Measurements from ENCODE around the gene TOX3. TPM values are rescaled to one million over a fixed set of nuclear protein-coding genes. Genes with fewer than 3 reads are reported as not detected.

Gene TOX3
- total RNA-seq, 1 experiment from 2014 or later, result 16.6 TPM

DNA sequence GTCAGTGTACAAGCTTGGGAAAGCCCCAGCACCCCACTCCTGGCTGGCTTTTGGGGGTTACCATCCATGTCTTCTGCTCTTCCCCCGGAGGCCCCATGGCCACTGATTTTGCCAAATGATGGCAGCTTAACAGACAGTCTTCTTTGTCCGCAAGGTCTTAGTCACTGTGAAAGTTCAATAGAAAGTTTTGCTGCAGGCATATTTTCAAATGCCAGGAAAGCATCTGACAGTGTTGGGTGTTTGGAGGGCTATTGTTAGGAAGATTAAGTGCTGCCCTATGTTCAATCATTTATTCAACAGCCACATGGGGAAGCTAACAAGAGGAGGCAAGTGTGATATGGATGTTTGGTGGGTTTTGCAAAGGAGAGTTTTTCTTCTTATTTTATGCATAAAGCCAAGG is 122.4 kb downstream of the TOX3 start:
- ChIA-PET POLR2A (ENCODE audit: low non-redundant PET) (no interaction called here), CTCF (no interaction called here)
- H3K4me3 ChIP-seq (ENCODE audit: low read depth, low read length, poor library complexity, severe bottlenecking), result no peak overlapping the region
- TF ChIP-seq, protein P1, sequence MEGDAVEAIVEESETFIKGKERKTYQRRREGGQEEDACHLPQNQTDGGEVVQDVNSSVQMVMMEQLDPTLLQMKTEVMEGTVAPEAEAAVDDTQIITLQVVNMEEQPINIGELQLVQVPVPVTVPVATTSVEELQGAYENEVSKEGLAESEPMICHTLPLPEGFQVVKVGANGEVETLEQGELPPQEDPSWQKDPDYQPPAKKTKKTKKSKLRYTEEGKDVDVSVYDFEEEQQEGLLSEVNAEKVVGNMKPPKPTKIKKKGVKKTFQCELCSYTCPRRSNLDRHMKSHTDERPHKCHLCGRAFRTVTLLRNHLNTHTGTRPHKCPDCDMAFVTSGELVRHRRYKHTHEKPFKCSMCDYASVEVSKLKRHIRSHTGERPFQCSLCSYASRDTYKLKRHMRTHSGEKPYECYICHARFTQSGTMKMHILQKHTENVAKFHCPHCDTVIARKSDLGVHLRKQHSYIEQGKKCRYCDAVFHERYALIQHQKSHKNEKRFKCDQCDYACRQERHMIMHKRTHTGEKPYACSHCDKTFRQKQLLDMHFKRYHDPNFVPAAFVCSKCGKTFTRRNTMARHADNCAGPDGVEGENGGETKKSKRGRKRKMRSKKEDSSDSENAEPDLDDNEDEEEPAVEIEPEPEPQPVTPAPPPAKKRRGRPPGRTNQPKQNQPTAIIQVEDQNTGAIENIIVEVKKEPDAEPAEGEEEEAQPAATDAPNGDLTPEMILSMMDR (conservative IDR thresholded peaks at IDR 0.05; ENCODE audit: low read depth, low read length), result no peak
- no peak for TF ChIP-seq EZH2 (IDR thresholded peaks at IDR 0.05; ENCODE audit: borderline replicate concordance, low read depth, low read length, poor library complexity, severe bottlenecking)
- BruUV-seq (replicated peaks), result no TSS peak
- H3K4me1 ChIP-seq (ENCODE audit: insufficient read depth, low read length, poor library complexity, severe bottlenecking), result no peaks in the 10 kb centered on the region
- H3K27me3 ChIP-seq (replicated peaks; ENCODE audit: insufficient read depth, low read depth, low read length, poor library complexity), result no peaks in the 10 kb centered on the region
- H3K27ac ChIP-seq (ENCODE audit: low read depth, low read length, poor library complexity, severe bottlenecking), result no peak overlapping the region
- H3K9me3 ChIP-seq (ENCODE audit: low read depth, low read length, poor library complexity, severe bottlenecking), result no peaks in the 10 kb centered on the region
- intact Hi-C loops (cut with micrococcal nuclease; ENCODE audit: unreplicated experiment), result no loop called here
- no peaks in the 10 kb centered on the region for H3K36me3 ChIP-seq (ENCODE audit: insufficient read depth, low read length, poor library complexity, severe bottlenecking)
- no peak for DNase-seq (ENCODE audit: low spot score)

DNA sequence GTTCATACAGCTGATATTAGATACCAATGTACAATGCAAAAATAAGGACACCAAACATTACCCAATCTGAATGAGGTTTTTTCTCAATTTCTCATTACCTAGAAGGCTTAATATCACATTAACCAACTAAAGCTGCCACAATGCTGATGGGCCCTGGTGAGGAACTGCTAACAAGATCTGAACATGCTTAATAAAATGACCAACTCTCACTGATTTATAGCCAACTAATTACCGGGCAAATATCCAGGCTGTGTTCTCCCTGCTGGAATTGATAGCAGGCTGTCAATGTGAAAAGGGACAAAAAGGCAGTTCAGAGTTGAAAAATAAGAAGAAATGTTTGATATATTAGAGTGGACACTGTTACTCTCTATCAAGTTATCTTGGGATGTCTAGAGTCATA is 124.6 kb downstream of the TOX3 start:
- intact Hi-C loops (cut with micrococcal nuclease; ENCODE audit: unreplicated experiment), result no loop called here
- no TSS peak for BruUV-seq (replicated peaks)
- TF ChIP-seq, protein P1 (conservative IDR thresholded peaks at IDR 0.05; ENCODE audit: low read depth, low read length), result no peak
- no peak for TF ChIP-seq EZH2 (IDR thresholded peaks at IDR 0.05; ENCODE audit: borderline replicate concordance, low read depth, low read length, poor library complexity, severe bottlenecking)
- H3K4me3 ChIP-seq (ENCODE audit: low read depth, low read length, poor library complexity, severe bottlenecking), result no peak overlapping the region
- no peaks in the 10 kb centered on the region for H3K27me3 ChIP-seq (replicated peaks; ENCODE audit: insufficient read depth, low read depth, low read length, poor library complexity)
- H3K4me1 ChIP-seq (ENCODE audit: insufficient read depth, low read length, poor library complexity, severe bottlenecking), result no peaks in the 10 kb centered on the region
- H3K27ac ChIP-seq (ENCODE audit: low read depth, low read length, poor library complexity, severe bottlenecking), result no peak overlapping the region
- no peak for DNase-seq (ENCODE audit: low spot score)
- ChIA-PET CTCF (no interaction called here), POLR2A (ENCODE audit: low non-redundant PET) (no interaction called here)
- no peaks in the 10 kb centered on the region for H3K36me3 ChIP-seq (ENCODE audit: insufficient read depth, low read length, poor library complexity, severe bottlenecking)
- H3K9me3 ChIP-seq (ENCODE audit: low read depth, low read length, poor library complexity, severe bottlenecking), result no peaks in the 10 kb centered on the region

DNA sequence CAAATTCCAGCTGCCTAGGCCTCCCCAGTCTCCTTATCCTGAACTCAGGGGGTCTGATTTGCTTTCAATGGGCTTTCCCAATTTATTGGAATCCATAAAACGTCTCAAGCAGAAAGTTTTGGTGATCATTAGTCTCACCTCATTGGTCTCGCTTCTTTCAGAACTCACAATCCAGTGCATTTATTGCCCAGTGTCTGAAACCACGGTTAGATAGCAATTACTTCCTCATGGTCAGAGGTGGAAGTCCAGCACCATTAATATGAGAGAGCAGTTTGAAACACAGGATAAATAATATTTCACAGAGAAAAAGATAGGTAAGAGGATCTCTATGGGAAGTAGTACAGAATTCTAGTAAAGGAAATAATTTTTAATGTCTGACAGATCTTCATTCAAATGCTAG is 128.7 kb downstream of the TOX3 start:
- DNase-seq (ENCODE audit: low spot score), result no peak
- no peak for TF ChIP-seq EZH2 (IDR thresholded peaks at IDR 0.05; ENCODE audit: borderline replicate concordance, low read depth, low read length, poor library complexity, severe bottlenecking)
- TF ChIP-seq, protein P1 (conservative IDR thresholded peaks at IDR 0.05; ENCODE audit: low read depth, low read length), result no peak
- intact Hi-C loops (cut with micrococcal nuclease; ENCODE audit: unreplicated experiment), result no loop called here
- ChIA-PET POLR2A (ENCODE audit: low non-redundant PET) (no interaction called here), CTCF (no interaction called here)
- no TSS peak for BruUV-seq (replicated peaks)
- no peaks in the 10 kb centered on the region for H3K36me3 ChIP-seq (ENCODE audit: insufficient read depth, low read length, poor library complexity, severe bottlenecking)
- H3K27me3 ChIP-seq (replicated peaks; ENCODE audit: insufficient read depth, low read depth, low read length, poor library complexity), result no peaks in the 10 kb centered on the region
- no peak overlapping the region for H3K4me3 ChIP-seq (ENCODE audit: low read depth, low read length, poor library complexity, severe bottlenecking)
- H3K27ac ChIP-seq (ENCODE audit: low read depth, low read length, poor library complexity, severe bottlenecking), result no peak overlapping the region
- no peaks in the 10 kb centered on the region for H3K9me3 ChIP-seq (ENCODE audit: low read depth, low read length, poor library complexity, severe bottlenecking)
- H3K4me1 ChIP-seq (ENCODE audit: insufficient read depth, low read length, poor library complexity, severe bottlenecking), result no peaks in the 10 kb centered on the region
